ENCODE measurements around the gene CHAT. TPM values are rescaled to one million over a fixed set of nuclear protein-coding genes. Genes with fewer than 3 reads are reported as not detected.

CHAT gene
- total RNA-seq, 2 donors from 2014 or later: 0.40 TPM; not detected in 1

DNA sequence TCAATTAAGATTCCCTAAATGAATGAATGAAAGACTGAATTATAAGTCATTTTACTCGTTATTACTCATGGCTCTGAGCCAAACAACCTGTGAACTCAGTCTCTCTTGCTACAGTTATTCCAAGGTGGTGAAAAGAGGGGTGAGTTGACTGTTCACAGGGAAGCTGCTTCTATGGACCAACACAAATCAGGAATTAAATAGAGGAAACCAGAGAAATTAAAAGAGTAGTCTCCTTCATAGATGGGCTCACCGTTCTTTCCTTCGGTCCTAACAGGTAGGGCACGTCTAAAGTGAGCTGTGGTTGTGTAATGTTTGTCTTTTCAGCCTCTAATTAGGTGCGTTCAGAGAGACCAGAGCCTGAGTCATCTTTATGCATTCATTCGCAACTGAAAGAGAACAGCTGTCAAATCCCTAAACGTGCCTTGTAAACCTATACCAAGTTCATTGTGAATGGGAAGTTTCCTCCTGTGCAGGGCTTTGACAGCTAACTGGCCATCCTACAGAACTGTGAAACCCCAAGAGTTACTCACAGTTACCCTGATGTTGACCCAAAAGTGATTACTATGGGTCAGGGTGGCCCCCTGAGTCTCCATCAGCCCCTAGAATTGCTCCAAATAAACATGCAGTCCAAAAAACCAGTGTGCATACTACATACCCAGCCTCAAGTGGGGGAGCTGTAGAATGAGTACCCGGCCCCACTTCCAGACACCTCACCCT lies 47.5 kb downstream of the CHAT start:
- no peak overlapping the region for H3K4me3 ChIP-seq
- no peaks in the 10 kb centered on the region for H3K9me3 ChIP-seq
- DNase-seq (ENCODE audit: low spot score): no peak
- H3K27ac ChIP-seq: no peak overlapping the region
- H3K27me3 ChIP-seq (replicated peaks; ENCODE audit: insufficient read depth): no peaks in the 10 kb centered on the region
- H3K36me3 ChIP-seq: no peaks in the 10 kb centered on the region
- WGBS: 50% methylated on average over 8 of the region's 8 CpGs
- H3K4me1 ChIP-seq (replicated peaks): no peaks in the 10 kb centered on the region
- intact Hi-C loops (cut with DNase I): no loop called here
- TF ChIP-seq POLR2A (IDR thresholded peaks at IDR 0.05): no peak
- no peak for TF ChIP-seq POLR2AphosphoS5 (IDR thresholded peaks at IDR 0.05)
- TF ChIP-seq, protein P1, sequence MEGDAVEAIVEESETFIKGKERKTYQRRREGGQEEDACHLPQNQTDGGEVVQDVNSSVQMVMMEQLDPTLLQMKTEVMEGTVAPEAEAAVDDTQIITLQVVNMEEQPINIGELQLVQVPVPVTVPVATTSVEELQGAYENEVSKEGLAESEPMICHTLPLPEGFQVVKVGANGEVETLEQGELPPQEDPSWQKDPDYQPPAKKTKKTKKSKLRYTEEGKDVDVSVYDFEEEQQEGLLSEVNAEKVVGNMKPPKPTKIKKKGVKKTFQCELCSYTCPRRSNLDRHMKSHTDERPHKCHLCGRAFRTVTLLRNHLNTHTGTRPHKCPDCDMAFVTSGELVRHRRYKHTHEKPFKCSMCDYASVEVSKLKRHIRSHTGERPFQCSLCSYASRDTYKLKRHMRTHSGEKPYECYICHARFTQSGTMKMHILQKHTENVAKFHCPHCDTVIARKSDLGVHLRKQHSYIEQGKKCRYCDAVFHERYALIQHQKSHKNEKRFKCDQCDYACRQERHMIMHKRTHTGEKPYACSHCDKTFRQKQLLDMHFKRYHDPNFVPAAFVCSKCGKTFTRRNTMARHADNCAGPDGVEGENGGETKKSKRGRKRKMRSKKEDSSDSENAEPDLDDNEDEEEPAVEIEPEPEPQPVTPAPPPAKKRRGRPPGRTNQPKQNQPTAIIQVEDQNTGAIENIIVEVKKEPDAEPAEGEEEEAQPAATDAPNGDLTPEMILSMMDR (IDR thresholded peaks at IDR 0.05): no peak

DNA sequence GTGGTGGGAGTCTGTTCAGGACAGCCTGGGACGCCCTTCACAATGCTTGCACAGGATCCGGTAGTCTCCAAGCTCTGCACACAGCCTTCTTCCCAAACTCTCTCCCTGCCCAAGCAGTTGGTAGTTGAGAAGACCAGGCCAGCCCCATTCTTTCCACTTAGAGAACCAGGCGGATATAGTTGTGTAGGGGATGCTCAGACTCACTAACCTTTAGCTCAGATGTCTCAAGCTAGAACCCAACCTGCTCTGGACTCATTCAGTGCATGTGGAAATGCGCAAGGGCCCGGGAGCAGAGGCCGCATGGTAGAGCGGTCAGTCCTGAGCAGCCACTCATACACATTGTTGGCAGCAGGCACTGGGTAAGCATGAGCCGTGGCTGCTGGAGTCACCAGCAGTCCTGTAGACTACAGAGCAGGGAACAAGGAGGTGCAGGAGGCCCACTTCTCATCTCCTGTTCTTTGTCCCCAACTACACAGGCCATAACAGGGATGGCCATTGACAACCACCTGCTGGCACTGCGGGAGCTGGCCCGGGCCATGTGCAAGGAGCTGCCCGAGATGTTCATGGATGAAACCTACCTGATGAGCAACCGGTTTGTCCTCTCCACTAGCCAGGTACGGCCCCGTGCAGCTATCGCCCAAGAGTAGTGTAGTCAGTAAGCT lies 48.5 kb downstream of the CHAT start:
- Histone ChIP-seq H3K9me3 (no peaks in the 10 kb centered on the region), H3K4me1 (replicated peaks) (no peaks in the 10 kb centered on the region), H3K27me3 (replicated peaks; ENCODE audit: insufficient read depth) (no peaks in the 10 kb centered on the region), H3K27ac (no peak overlapping the region), H3K4me3 (no peak overlapping the region), H3K36me3 (no peaks in the 10 kb centered on the region)
- intact Hi-C loops (cut with DNase I): no loop called here
- no peak for TF ChIP-seq POLR2A (IDR thresholded peaks at IDR 0.05)
- TF ChIP-seq, protein P1 (IDR thresholded peaks at IDR 0.05): no peak
- no peak for TF ChIP-seq POLR2AphosphoS5 (IDR thresholded peaks at IDR 0.05)
- DNase-seq (ENCODE audit: low spot score): peak; percentile 1
- WGBS: 88% methylated on average over 15 of the region's 15 CpGs

- WGBS: 14% methylated on average over 6 of the region's 6 CpGs
- no peaks in the 10 kb centered on the region for H3K27me3 ChIP-seq (replicated peaks; ENCODE audit: insufficient read depth)
- intact Hi-C loops (cut with DNase I): no loop called here
- H3K27ac ChIP-seq: no peak overlapping the region
- no peak for DNase-seq (ENCODE audit: low spot score)
- H3K36me3 ChIP-seq: no peaks in the 10 kb centered on the region
- no peak for TF ChIP-seq POLR2A (IDR thresholded peaks at IDR 0.05)
- no peaks in the 10 kb centered on the region for H3K9me3 ChIP-seq
- no peak overlapping the region for H3K4me3 ChIP-seq
- no peaks in the 10 kb centered on the region for H3K4me1 ChIP-seq (replicated peaks)
These were observed 49.8 kb downstream of the CHAT start for GRCh38 chr10:49663596-49663995.

DNA sequence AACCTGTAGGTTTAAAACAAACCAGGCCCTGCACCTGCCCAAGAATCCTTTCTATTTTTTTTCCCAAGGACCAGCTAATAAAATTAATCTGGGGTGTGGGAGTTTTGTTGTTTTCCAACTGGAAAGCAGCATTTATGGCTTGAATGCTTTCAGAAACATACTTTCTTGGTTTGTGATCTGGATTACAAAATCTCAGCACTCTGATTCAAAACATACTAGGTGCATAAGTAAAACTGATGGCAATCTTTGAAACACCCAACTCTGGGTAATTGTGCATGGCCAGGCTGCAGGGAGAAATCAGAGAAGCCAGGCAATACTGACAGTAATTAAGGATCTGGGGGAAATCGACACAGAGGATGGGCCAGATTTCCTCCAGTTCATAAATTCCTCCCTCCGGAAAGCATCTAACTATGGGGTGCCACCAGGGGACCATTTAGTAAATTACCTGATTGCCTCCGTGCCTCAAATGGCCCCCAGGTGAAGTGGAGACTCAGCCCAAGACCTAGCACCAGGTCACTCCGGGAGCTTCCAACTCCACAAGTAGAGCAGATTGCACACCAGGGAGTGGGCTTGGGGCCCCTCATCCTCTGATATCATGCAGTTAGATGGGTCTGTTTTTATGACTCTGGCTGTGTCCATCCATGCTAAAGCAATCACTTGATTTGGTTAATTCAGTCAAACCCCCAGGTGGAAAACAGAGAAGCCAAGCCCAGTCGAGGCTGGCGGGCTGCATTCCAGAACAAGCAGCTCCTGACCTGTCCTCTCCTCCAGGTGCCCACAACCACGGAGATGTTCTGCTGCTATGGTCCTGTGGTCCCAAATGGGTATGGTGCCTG lies 50.4 kb downstream of the CHAT start:
- DNase-seq (ENCODE audit: low spot score): no peak
- H3K4me1 ChIP-seq (replicated peaks): no peaks in the 10 kb centered on the region
- H3K27ac ChIP-seq: no peak overlapping the region
- H3K9me3 ChIP-seq: no peaks in the 10 kb centered on the region
- intact Hi-C loops (cut with DNase I): no loop called here
- no peak overlapping the region for H3K4me3 ChIP-seq
- H3K36me3 ChIP-seq: no peaks in the 10 kb centered on the region
- H3K27me3 ChIP-seq (replicated peaks; ENCODE audit: insufficient read depth): no peaks in the 10 kb centered on the region
- 40% methylated on average over 7 of the region's 7 CpGs for WGBS
- no peak for TF ChIP-seq POLR2AphosphoS5 (IDR thresholded peaks at IDR 0.05)

GRCh38 chr10:49664842-49665355 lies 51.1 kb downstream of the CHAT start:
- TF ChIP-seq POLR2A (IDR thresholded peaks at IDR 0.05) (no peak), POLR2AphosphoS5 (IDR thresholded peaks at IDR 0.05) (no peak)
- TF ChIP-seq, protein P1 (IDR thresholded peaks at IDR 0.05): no peak
- no peak for DNase-seq (ENCODE audit: low spot score)
- intact Hi-C loops (cut with DNase I): no loop called here
- 76% methylated on average over 4 of the region's 4 CpGs for WGBS
- no peaks in the 10 kb centered on the region for H3K36me3 ChIP-seq
- H3K27ac ChIP-seq: no peak overlapping the region
- H3K27me3 ChIP-seq (replicated peaks; ENCODE audit: insufficient read depth): no peaks in the 10 kb centered on the region
- no peaks in the 10 kb centered on the region for H3K4me1 ChIP-seq (replicated peaks)
- H3K9me3 ChIP-seq: no peaks in the 10 kb centered on the region
- H3K4me3 ChIP-seq: no peak overlapping the region
